Transverse colon (tissue), 4 donors: ENCODE results near the gene SIRT2. TPM values are rescaled to one million over a fixed set of nuclear protein-coding genes. Genes with fewer than 3 reads are reported as not detected.
A peak's percentile ranks its signal among the peaks of the same experiment; 100 is the strongest.

Experiments
- DNase-seq: peaks from one replicate; pipeline ENCODE4 v3.0.0-alpha.2; 2019
- H3K27ac ChIP-seq, 4 donors: fragments of 200-600 bp; sonication (generic); 2 replicates each; pipeline ENCODE4 v1.5.1; 2016 to 2018; ENCODE audit warnings: inconsistent platforms in 4 of 4
- H3K27me3 ChIP-seq: fragments of 200-600 bp; sonication (generic); 2 replicates; pipeline ENCODE4 v1.5.1; 2017; ENCODE audit warnings: inconsistent platforms
- H3K36me3 ChIP-seq, 4 donors: fragments of 200-600 bp; sonication (generic); 2 replicates each; pipeline ENCODE4 v1.5.1; 2017 to 2019; ENCODE audit warnings: inconsistent platforms in 4 of 4
- H3K4me1 ChIP-seq, 4 donors: fragments of 200-600 bp; sonication (generic); 2 replicates each; pipeline ENCODE4 v1.5.1; 2017 to 2020; ENCODE audit warnings: inconsistent platforms in 4 of 4
- H3K4me3 ChIP-seq, 4 donors: fragments of 200-600 bp; sonication (generic); 1 replicate in 1 of 4; 2 replicates in 3 of 4; pipeline versions ENCODE4 v1.5.1 to v1.6.1; 2017 to 2019; ENCODE audit warnings: inconsistent platforms in 4 of 4
- H3K9me3 ChIP-seq, 2 donors: fragments of 200-600 bp; sonication (generic); 2 replicates each; pipeline ENCODE4 v1.5.1; 2017 to 2019; ENCODE audit warnings: inconsistent platforms in 2 of 2
- CTCF ChIP-seq, 5 experiments: fragments of 200-600 bp in 3 of 5; fragments of 450-650 bp in 2 of 5; sonication (generic) in 3 of 5; IDR thresholded peaks; 1 replicate in 2 of 5; 2 replicates in 3 of 5; pipeline ENCODE4 v1.5.1; 2016 to 2017; ENCODE audit warnings: antibody characterized with exemption in 5 of 5, inconsistent platforms in 3 of 5, mild to moderate bottlenecking in 2 of 5, moderate library complexity in 1 of 5
- EP300 ChIP-seq: sonication (generic); formaldehyde crosslinking; IDR thresholded peaks from one replicate; pipeline ENCODE4 v1.6.1; 2017; ENCODE audit warnings: antibody characterized with exemption, low read depth
- POLR2A ChIP-seq: fragments of 450-650 bp; IDR thresholded peaks from one replicate; pipeline ENCODE4 v1.6.1; 2016; ENCODE audit warnings: antibody characterized with exemption, mild to moderate bottlenecking, moderate library complexity
- POLR2AphosphoS5 ChIP-seq, 3 donors: sonication (generic); formaldehyde crosslinking; IDR thresholded peaks; one replicate each; pipeline ENCODE4 v1.6.1; 2016; ENCODE audit warnings: antibody characterized with exemption in 3 of 3
- WGBS, 2 donors: methylation state at CpG; one replicate each; pipeline ENCODE4 v1.1.5; 2018; ENCODE audit warnings: low coverage in 1 of 2; 5-methylcytosine and 5-hydroxymethylcytosine counted together
- in situ Hi-C, 4 donors: fragments of 200-750 bp; cut with MboI; loops; one replicate each; pipeline versions ENCODE4 v1.15.0 to v1.15.1; 2017; ENCODE audit warnings: low sequenced_read_pairs in 3 of 4, low pct_ligation_motif_present in 1 of 4, low pct_unique_long_range_greater_than_20kb in 1 of 4
- intact Hi-C: fragments of 100-400 bp; cut with DNase I; formaldehyde crosslinking; loops from one replicate; pipeline ENCODE4 v1.15.1; 2023; ENCODE audit warnings: low total_unique reads
- total RNA-seq, 4 donors: library from RNA; depleted of rRNA; stranded (reverse); fragments of >200 nt; gene quantifications; one replicate each; pipeline ENCODE4 v1.1.0, GENCODE V29; 2016

SIRT2 gene
- total RNA-seq, 4 donors from 2014 or later: 56.3 to 128 (median 64.2) TPM

- H3K4me3 ChIP-seq: no peak overlapping the region
- H3K36me3 ChIP-seq: peaks cover 0 to 6% (median 0%) of the 10 kb centered on the region in 4 donors
- peaks cover 5 to 20% (median 11%) of the 10 kb centered on the region in 4 donors for H3K4me1 ChIP-seq
- no peaks in the 10 kb centered on the region for H3K9me3 ChIP-seq
- 90 to 94% methylated on average over 2 to 16 of the region's 19 CpGs for WGBS, 2 donors
- intact Hi-C loops (no loop called here), in situ Hi-C loops (no loop called here)
- no peaks in the 10 kb centered on the region for H3K27me3 ChIP-seq
- H3K27ac ChIP-seq: no peak overlapping the region
- DNase-seq: no peak
- TF ChIP-seq POLR2A (no peak), EP300 (no peak), POLR2AphosphoS5 (IDR thresholded peaks at IDR 0.05) (no peak), CTCF (IDR thresholded peaks at IDR 0.05) (no peak)
Observed at GRCh38 chr19:38880882-38881609, 18.4 kb downstream of the SIRT2 start.

GRCh38 chr19:38880076-38880881 is 19.1 kb downstream of the SIRT2 start:
- intact Hi-C loops (no loop called here), in situ Hi-C loops (no loop called here)
- DNase-seq: no peak
- 95% methylated on average over 19 of the region's 19 CpGs; no CpG with 5 or more reads in 1 of the 2 donors for WGBS, 2 donors
- Histone ChIP-seq H3K9me3 (no peaks in the 10 kb centered on the region), H3K36me3 (peaks cover 0 to 6% (median 0%) of the 10 kb centered on the region in 4 donors), H3K4me1 (peaks cover 5 to 20% (median 11%) of the 10 kb centered on the region in 4 donors), H3K27me3 (no peaks in the 10 kb centered on the region), H3K27ac (no peak overlapping the region), H3K4me3 (no peak overlapping the region)
- no peak for TF ChIP-seq POLR2A

GRCh38 chr19:38879400-38879751 is 20.0 kb downstream of the SIRT2 start:
- no peaks in the 10 kb centered on the region for H3K9me3 ChIP-seq
- TF ChIP-seq CTCF (IDR thresholded peaks at IDR 0.05) (no peak), POLR2A (no peak), EP300 (no peak), POLR2AphosphoS5 (IDR thresholded peaks at IDR 0.05) (no peak)
- 64 to 73% methylated on average over 3 to 11 of the region's 11 CpGs for WGBS, 2 donors
- intact Hi-C loops: no loop called here
- no peak for DNase-seq
- peak overlapping the region in 2 of 4 donors; percentile 63 to 73 for H3K27ac ChIP-seq
- in situ Hi-C loops: no loop called here
- peaks cover 0 to 6% (median 0%) of the 10 kb centered on the region in 4 donors for H3K36me3 ChIP-seq
- H3K4me1 ChIP-seq: peaks cover 5 to 20% (median 11%) of the 10 kb centered on the region in 4 donors
- H3K27me3 ChIP-seq: no peaks in the 10 kb centered on the region
- no peak overlapping the region for H3K4me3 ChIP-seq

- Histone ChIP-seq H3K27me3 (no peaks in the 10 kb centered on the region), H3K4me1 (peaks cover 5 to 20% (median 11%) of the 10 kb centered on the region in 4 donors), H3K36me3 (peaks cover 0 to 6% (median 0%) of the 10 kb centered on the region in 4 donors), H3K4me3 (peak overlapping the region in 1 of 4 donors; percentile 8), H3K27ac (peak overlapping the region; percentile 56 to 79 (median 68)), H3K9me3 (no peaks in the 10 kb centered on the region)
- WGBS, 2 donors: 60 to 70% methylated on average over 1 to 14 of the region's 16 CpGs
- TF ChIP-seq EP300: no peak
- no peak for TF ChIP-seq POLR2AphosphoS5 (IDR thresholded peaks at IDR 0.05)
- TF ChIP-seq POLR2A: no peak
- no peak for TF ChIP-seq CTCF (IDR thresholded peaks at IDR 0.05)
- no peak for DNase-seq
- intact Hi-C loops (no loop called here), in situ Hi-C loops (no loop called here)
Observed at GRCh38 chr19:38878575-38879399, 20.6 kb downstream of the SIRT2 start.
